ENCODE results near the gene SMC6. TPM values are rescaled to one million over a fixed set of nuclear protein-coding genes. Genes with fewer than 3 reads are reported as not detected.

The SMC6 gene
- polyA plus RNA-seq, 1 donor = 26.7 TPM

DNA sequence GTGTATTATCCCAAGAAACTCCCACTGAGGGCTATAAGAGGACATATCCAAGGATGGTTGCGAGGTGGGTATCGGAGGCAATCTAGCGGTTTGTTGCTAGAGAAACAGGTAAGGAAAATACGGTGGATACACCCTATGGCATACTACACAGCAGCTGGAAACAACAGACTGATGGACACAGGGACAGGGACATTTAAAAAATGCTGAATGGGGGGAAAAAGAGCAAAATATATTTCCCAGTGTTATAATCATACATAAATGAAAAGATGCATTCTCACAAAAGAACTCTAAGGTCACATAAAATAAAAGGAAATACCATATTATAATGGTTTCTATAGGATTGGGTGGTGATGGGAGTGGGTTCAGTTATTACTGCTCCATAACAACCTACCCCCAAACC is 95.9 kb downstream of the SMC6 start:
- H3K27me3 ChIP-seq (ENCODE audit: control insufficient read depth, insufficient read depth, low read length) = no peaks in the 10 kb centered on the region
- no peak overlapping the region for H3K27ac ChIP-seq (ENCODE audit: low read length)
- WGBS (ENCODE audit: insufficient coverage, low lambda C conversion rate) = 83% methylated on average over 1 of the region's 4 CpGs
- no peaks in the 10 kb centered on the region for H3K36me3 ChIP-seq (ENCODE audit: control insufficient read depth, insufficient read depth, low read length)
- no peak overlapping the region for H3K4me3 ChIP-seq (ENCODE audit: low read length)
- no peaks in the 10 kb centered on the region for H3K9me3 ChIP-seq (ENCODE audit: control insufficient read depth, low read depth, low read length)
- DNase-seq = no peak
- no peaks in the 10 kb centered on the region for H3K4me1 ChIP-seq (ENCODE audit: control insufficient read depth, insufficient read depth, low read length)

DNA sequence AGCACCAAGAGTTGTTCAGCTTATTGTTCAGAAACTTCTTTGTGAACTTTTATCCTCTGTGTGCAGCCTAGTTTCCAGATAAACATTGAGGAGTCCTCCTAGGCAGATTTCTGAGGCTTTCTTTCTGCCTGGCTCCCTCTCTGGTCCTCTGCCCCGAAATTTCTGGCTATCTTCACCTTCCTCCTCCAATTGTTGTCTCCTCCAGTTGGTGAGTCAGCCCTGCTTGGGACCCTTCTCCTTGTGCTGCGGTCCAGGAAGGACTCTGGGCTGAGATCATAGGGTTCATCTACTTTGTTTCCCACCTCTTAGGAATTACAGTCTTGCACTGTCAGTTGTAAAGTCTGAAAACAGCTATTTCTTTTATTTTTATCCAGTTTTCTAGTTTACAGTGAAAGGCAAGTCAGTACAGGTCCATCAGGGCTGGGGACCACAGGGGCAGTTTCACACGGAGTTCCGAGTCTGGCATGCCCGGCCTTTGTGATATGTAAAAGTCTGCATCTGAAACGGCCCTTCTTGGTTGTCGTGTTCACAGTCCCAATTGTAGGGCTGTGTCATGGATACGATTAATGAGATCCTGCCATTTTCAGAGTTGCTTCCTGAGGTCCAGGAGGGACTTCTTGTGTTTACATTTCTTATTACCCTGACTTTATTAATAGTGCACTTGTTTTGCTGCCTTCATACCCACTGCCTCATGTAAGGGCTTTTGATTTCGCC is 100.8 kb downstream of the SMC6 start:
- Histone ChIP-seq H3K27me3 (ENCODE audit: control insufficient read depth, insufficient read depth, low read length) (no peaks in the 10 kb centered on the region), H3K4me1 (ENCODE audit: control insufficient read depth, insufficient read depth, low read length) (no peaks in the 10 kb centered on the region), H3K36me3 (ENCODE audit: control insufficient read depth, insufficient read depth, low read length) (no peaks in the 10 kb centered on the region), H3K27ac (ENCODE audit: low read length) (no peak overlapping the region), H3K4me3 (ENCODE audit: low read length) (no peak overlapping the region), H3K9me3 (ENCODE audit: control insufficient read depth, low read depth, low read length) (no peaks in the 10 kb centered on the region)
- DNase-seq = no peak
- no CpG with 5 or more reads among the region's 9 CpGs for WGBS (ENCODE audit: insufficient coverage, low lambda C conversion rate)

DNA sequence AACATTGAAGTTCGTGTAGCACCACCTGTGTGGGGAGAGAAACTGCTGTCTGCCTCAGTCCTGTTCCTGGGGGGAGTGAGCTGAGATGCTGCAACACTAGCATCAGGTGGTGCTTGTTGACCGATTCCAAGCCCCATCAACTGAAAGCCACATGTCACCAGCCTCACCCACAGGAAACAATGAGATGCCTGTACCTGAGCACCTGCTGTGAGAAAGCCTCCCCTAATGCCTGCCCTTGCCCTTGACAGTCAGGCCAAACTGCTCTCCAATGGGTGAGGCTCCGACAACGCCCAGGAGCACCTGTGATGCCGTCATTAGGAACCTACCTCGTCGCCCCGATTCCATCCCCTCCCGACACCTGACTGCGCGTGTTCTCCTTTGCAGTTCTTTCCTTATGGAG is 104.6 kb downstream of the SMC6 start:
- WGBS (ENCODE audit: insufficient coverage, low lambda C conversion rate) = no CpG with 5 or more reads among the region's 11 CpGs
- H3K4me1 ChIP-seq (ENCODE audit: control insufficient read depth, insufficient read depth, low read length) = peaks cover 2% of the 10 kb centered on the region
- DNase-seq = no peak

GRCh38 chr2:17648581-17648980 is 105.0 kb downstream of the SMC6 start:
- Histone ChIP-seq H3K9me3 (ENCODE audit: control insufficient read depth, low read depth, low read length) (no peaks in the 10 kb centered on the region), H3K27me3 (ENCODE audit: control insufficient read depth, insufficient read depth, low read length) (no peaks in the 10 kb centered on the region), H3K36me3 (ENCODE audit: control insufficient read depth, insufficient read depth, low read length) (no peaks in the 10 kb centered on the region), H3K4me1 (ENCODE audit: control insufficient read depth, insufficient read depth, low read length) (peaks cover 2% of the 10 kb centered on the region), H3K4me3 (ENCODE audit: low read length) (no peak overlapping the region), H3K27ac (ENCODE audit: low read length) (no peak overlapping the region)
- DNase-seq = no peak
- no CpG with 5 or more reads among the region's 1 CpG for WGBS (ENCODE audit: insufficient coverage, low lambda C conversion rate)

More for the DNA sequence above, 104.6 kb downstream of the SMC6 start:
- Histone ChIP-seq H3K36me3 (ENCODE audit: control insufficient read depth, insufficient read depth, low read length) (no peaks in the 10 kb centered on the region), H3K9me3 (ENCODE audit: control insufficient read depth, low read depth, low read length) (no peaks in the 10 kb centered on the region), H3K4me3 (ENCODE audit: low read length) (no peak overlapping the region), H3K27ac (ENCODE audit: low read length) (no peak overlapping the region), H3K27me3 (ENCODE audit: control insufficient read depth, insufficient read depth, low read length) (no peaks in the 10 kb centered on the region)

DNA sequence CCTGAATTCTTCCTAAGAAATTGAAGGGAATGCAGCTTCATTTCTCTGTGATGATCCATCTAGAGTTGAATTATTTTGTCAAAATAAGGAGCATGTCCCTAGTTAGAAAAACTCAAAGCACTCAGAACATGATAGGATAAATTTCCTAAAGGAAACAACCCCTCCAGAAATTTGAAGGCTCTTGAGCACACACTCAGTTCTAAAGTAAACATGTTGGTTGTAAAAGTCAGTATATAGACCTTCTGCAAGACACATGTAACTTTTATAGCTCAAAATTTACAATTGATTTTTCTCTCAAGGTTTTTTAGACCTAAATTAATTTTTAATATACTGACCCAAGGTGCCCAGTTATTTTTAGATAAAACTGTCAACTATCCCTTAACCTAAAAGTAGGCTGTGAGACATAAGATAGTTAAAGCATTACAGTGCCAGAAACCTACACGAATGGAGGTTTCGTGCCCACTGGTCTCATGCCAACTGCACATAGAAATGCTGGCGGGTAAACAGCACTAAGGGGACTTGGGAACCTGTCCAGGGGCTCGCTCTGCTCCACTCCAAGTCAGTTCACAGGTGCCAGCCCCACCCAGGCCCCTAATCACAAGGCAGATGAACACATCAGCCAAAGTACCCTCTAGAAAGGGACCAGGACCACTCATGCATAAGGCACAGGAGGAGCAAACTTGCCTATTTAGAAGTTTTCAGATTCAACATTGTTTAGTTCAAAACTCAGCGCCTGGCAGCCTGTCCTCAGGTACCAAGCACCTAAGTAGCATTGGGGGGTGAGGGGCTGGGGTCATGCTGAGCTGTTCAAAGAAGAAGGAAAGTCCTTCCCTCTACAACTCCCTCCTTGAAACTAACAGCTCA is 106.5 kb downstream of the SMC6 start:
- WGBS (ENCODE audit: insufficient coverage, low lambda C conversion rate) = no CpG with 5 or more reads among the region's 5 CpGs
- Histone ChIP-seq H3K4me1 (ENCODE audit: control insufficient read depth, insufficient read depth, low read length) (peaks cover 2% of the 10 kb centered on the region), H3K9me3 (ENCODE audit: control insufficient read depth, low read depth, low read length) (no peaks in the 10 kb centered on the region), H3K27me3 (ENCODE audit: control insufficient read depth, insufficient read depth, low read length) (no peaks in the 10 kb centered on the region), H3K4me3 (ENCODE audit: low read length) (no peak overlapping the region), H3K27ac (ENCODE audit: low read length) (no peak overlapping the region), H3K36me3 (ENCODE audit: control insufficient read depth, insufficient read depth, low read length) (no peaks in the 10 kb centered on the region)
- no peak for DNase-seq

DNA sequence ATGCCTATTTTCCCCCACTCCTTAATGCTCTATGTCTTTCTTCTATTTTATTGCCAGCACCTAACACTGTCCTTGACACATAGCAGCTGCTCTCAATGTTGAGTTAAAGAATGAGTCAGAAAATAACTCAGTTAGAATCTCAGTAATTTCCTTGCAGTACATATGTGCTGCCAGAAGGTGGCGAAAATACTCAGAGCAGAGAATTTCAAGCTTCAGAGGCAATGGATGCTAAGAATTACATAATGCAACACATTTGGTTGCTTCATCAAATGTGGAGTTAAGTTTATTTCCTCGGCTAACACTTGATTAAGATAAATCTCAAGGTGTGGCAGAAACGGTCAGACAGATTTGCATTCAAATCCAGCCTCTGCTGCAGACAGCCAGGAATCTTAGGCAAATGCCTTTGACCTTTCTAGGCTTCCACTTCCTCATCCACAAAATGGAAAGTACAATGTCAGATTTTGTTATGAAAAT is 107.5 kb downstream of the SMC6 start:
- no peak overlapping the region for H3K4me3 ChIP-seq (ENCODE audit: low read length)
- H3K27ac ChIP-seq (ENCODE audit: low read length) = no peak overlapping the region
- H3K27me3 ChIP-seq (ENCODE audit: control insufficient read depth, insufficient read depth, low read length) = no peaks in the 10 kb centered on the region
- WGBS (ENCODE audit: insufficient coverage, low lambda C conversion rate) = no CpG with 5 or more reads among the region's 3 CpGs
- H3K36me3 ChIP-seq (ENCODE audit: control insufficient read depth, insufficient read depth, low read length) = no peaks in the 10 kb centered on the region
- peaks cover 2% of the 10 kb centered on the region for H3K4me1 ChIP-seq (ENCODE audit: control insufficient read depth, insufficient read depth, low read length)
- peak; percentile 41 to 69 for DNase-seq
- H3K9me3 ChIP-seq (ENCODE audit: control insufficient read depth, low read depth, low read length) = no peaks in the 10 kb centered on the region

DNA sequence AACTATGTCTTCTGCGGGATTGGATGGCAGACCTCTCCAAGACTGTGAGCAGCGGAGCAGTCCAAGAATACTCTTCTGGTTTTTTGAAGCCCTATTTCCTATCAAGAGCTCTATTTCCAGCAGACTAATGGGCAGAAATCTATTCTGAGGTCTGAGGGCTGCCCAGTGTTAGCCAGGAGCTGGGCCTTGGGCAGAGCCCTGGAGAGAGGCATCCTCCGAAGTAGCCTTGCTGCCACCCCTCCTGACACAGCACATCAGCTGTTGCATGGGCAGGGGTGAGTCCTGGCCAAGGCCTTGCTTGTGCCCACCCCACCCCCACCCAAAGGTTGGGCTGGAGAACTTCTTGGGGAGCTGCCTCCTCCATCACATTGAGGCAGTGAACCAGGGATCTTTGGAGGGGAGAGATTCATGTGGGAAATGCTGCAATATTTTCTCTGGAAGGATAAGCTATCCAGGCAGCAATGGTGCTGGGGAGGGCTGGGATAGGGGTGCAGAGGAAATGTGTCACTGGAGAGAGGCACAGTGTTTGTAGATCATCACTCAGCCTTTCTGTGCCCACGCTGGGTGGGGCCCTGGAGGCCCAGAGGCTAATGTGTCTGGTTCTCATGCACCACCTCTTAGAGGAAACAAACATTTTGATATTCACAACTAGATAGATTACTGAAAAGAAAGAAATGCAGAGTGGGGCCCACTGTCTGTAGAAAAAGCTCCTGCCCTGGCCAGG is 108.5 kb downstream of the SMC6 start:
- WGBS (ENCODE audit: insufficient coverage, low lambda C conversion rate) = no CpG with 5 or more reads among the region's 4 CpGs
- no peak overlapping the region for H3K4me3 ChIP-seq (ENCODE audit: low read length)
- no peaks in the 10 kb centered on the region for H3K36me3 ChIP-seq (ENCODE audit: control insufficient read depth, insufficient read depth, low read length)
- H3K9me3 ChIP-seq (ENCODE audit: control insufficient read depth, low read depth, low read length) = no peaks in the 10 kb centered on the region
- H3K27me3 ChIP-seq (ENCODE audit: control insufficient read depth, insufficient read depth, low read length) = no peaks in the 10 kb centered on the region
- DNase-seq = no peak
- H3K4me1 ChIP-seq (ENCODE audit: control insufficient read depth, insufficient read depth, low read length) = peaks cover 2% of the 10 kb centered on the region
- H3K27ac ChIP-seq (ENCODE audit: low read length) = no peak overlapping the region

DNA sequence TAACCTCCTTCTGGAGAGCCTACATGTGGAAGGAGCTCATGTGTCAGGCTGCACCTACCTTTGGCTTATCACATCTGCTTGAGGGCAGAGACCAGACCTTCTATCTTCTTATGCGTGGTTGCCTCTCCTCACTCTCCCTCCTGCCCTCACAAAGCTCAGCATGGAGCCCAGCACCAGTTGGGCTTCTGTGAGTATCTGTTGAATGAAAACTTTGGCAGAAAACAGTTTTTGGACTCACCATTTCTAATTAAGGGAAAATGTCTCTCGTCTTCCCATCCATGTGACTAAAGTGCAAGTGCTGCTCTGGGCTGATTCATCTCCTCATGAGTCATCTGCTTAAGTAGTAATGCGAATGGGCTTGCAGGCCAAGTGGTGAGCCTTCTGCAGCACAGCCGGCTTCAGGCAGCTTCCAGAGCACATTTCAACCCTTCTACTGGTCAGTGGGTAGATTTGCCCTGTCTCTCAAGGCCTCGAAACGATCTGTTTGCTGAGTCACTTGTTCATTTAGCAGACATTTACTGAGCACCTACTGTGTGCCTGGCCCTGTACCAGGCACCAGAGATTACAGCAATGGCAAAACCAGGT is 110.5 kb downstream of the SMC6 start:
- peaks cover 2% of the 10 kb centered on the region for H3K4me1 ChIP-seq (ENCODE audit: control insufficient read depth, insufficient read depth, low read length)

DNA sequence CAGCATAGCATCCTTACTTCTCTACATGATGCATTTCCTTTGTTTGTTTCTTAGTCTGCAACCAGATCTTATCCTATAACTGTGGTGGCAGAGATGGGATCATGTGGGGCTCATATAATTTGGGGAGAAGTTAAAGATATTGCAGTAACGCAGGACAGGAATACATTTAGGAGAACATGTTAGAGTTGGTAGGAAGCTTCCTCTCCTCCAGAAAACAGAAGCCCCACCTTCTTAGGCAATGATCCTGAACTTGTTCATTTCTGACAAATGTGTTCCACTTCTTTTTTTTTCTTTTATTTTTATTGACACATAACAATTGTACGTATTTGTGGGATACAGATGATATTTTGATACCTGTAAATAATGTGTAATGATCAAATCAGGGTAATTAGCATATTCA is 113.2 kb downstream of the SMC6 start:
- DNase-seq = no peak
- Histone ChIP-seq H3K4me3 (ENCODE audit: low read length) (no peak overlapping the region), H3K9me3 (ENCODE audit: control insufficient read depth, low read depth, low read length) (no peaks in the 10 kb centered on the region), H3K27me3 (ENCODE audit: control insufficient read depth, insufficient read depth, low read length) (no peaks in the 10 kb centered on the region), H3K4me1 (ENCODE audit: control insufficient read depth, insufficient read depth, low read length) (no peaks in the 10 kb centered on the region), H3K36me3 (ENCODE audit: control insufficient read depth, insufficient read depth, low read length) (no peaks in the 10 kb centered on the region), H3K27ac (ENCODE audit: low read length) (no peak overlapping the region)
- WGBS (ENCODE audit: insufficient coverage, low lambda C conversion rate) = 100% methylated on average over 2 of the region's 2 CpGs

More for the DNA sequence above, 110.5 kb downstream of the SMC6 start:
- Histone ChIP-seq H3K27ac (ENCODE audit: low read length) (no peak overlapping the region), H3K4me3 (ENCODE audit: low read length) (no peak overlapping the region), H3K27me3 (ENCODE audit: control insufficient read depth, insufficient read depth, low read length) (no peaks in the 10 kb centered on the region), H3K36me3 (ENCODE audit: control insufficient read depth, insufficient read depth, low read length) (no peaks in the 10 kb centered on the region), H3K9me3 (ENCODE audit: control insufficient read depth, low read depth, low read length) (no peaks in the 10 kb centered on the region)
- no CpG with 5 or more reads among the region's 6 CpGs for WGBS (ENCODE audit: insufficient coverage, low lambda C conversion rate)
- no peak for DNase-seq

GRCh38 chr2:17638196-17638743 is 115.3 kb downstream of the SMC6 start:
- WGBS (ENCODE audit: insufficient coverage, low lambda C conversion rate) = no CpG with 5 or more reads among the region's 7 CpGs
- no peaks in the 10 kb centered on the region for H3K27me3 ChIP-seq (ENCODE audit: control insufficient read depth, insufficient read depth, low read length)
- H3K4me1 ChIP-seq (ENCODE audit: control insufficient read depth, insufficient read depth, low read length) = no peaks in the 10 kb centered on the region
- no peaks in the 10 kb centered on the region for H3K36me3 ChIP-seq (ENCODE audit: control insufficient read depth, insufficient read depth, low read length)
- no peak overlapping the region for H3K27ac ChIP-seq (ENCODE audit: low read length)
- no peaks in the 10 kb centered on the region for H3K9me3 ChIP-seq (ENCODE audit: control insufficient read depth, low read depth, low read length)
- H3K4me3 ChIP-seq (ENCODE audit: low read length) = no peak overlapping the region
- DNase-seq = no peak

Data from large intestine (tissue), 3 donors.